Uterus (tissue), 2 donors: ENCODE results near the gene COG6.

Source experiments
- CTCF ChIP-seq, 4 experiments: fragments of 200-600 bp in 2 of 4; fragments of 450-650 bp in 2 of 4; sonication (generic) in 2 of 4; IDR thresholded peaks; one replicate each; pipeline ENCODE4 v1.5.1; 2016 to 2019; ENCODE audit warnings: antibody characterized with exemption in 4 of 4, mild to moderate bottlenecking in 2 of 4, moderate library complexity in 1 of 4
- POLR2A ChIP-seq, 2 donors: fragments of 450-650 bp; IDR thresholded peaks; one replicate each; pipeline ENCODE4 v1.6.1; 2016; ENCODE audit warnings: antibody characterized with exemption in 2 of 2, mild to moderate bottlenecking in 1 of 2, moderate library complexity in 1 of 2

DNA sequence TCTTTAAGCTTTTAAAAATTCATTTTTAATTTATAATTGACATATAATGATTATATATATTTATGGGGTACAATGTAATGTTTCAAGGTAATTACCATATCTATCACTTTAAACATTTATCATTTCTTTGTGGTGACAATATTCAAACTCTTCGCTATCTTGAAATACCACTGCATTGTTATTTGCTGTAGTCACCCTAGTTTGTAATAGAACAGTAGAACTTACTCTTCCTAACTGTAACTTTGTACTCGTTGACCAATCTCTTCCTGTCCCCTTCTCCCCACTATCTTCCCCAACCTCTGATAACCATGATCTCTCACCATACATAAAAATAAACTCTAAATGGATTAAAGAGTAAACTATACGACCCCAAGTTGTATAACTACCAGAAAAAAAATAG is 20.4 kb downstream of the COG6 start:
- TF ChIP-seq CTCF (IDR thresholded peaks at IDR 0.05) (no peak), POLR2A (IDR thresholded peaks at IDR 0.05) (no peak)
